Fibroblast of lung (primary cell): Measurements from ENCODE around the gene CSK.

Source experiments
- EZH2 ChIP-seq: IDR thresholded peaks from 2 replicates; pipeline ENCODE4 v1.5.1; 2012; ENCODE audit warnings: low read length, control low read depth, mild to moderate bottlenecking; ENCODE audit errors: missing control alignments
- TF ChIP-seq, protein P1 (sequence below), 2 donors: IDR thresholded peaks in 1 of 2; conservative IDR thresholded peaks in 1 of 2; 1 replicate in 1 of 2; 2 replicates in 1 of 2; pipeline ENCODE4 v1.5.1; 2011 to 2012; ENCODE audit warnings: low read length in 2 of 2, control low read depth in 1 of 2, inconsistent platforms in 1 of 2, low read depth in 1 of 2, mild to moderate bottlenecking in 1 of 2

DNA sequence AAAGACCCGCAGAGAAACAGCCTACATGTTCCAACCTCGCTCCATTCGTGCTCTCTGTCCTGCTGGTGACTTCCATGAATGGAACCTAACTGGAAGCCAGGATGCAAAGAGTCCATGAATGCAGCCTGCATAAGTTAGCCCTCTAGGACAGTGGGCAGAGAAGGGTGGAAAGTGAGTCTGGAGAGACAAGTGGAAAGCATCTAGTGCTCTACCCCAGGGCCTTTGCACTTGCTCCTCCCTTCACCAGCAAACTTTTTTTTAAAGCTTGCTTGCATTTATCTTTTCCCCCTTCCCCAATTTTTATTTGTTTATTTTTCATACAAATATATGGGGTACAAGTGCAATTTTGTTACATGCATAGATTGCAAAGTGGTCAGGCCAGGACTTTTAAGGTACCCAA is 48.6 kb upstream of the CSK start:
- TF ChIP-seq, protein P1, sequence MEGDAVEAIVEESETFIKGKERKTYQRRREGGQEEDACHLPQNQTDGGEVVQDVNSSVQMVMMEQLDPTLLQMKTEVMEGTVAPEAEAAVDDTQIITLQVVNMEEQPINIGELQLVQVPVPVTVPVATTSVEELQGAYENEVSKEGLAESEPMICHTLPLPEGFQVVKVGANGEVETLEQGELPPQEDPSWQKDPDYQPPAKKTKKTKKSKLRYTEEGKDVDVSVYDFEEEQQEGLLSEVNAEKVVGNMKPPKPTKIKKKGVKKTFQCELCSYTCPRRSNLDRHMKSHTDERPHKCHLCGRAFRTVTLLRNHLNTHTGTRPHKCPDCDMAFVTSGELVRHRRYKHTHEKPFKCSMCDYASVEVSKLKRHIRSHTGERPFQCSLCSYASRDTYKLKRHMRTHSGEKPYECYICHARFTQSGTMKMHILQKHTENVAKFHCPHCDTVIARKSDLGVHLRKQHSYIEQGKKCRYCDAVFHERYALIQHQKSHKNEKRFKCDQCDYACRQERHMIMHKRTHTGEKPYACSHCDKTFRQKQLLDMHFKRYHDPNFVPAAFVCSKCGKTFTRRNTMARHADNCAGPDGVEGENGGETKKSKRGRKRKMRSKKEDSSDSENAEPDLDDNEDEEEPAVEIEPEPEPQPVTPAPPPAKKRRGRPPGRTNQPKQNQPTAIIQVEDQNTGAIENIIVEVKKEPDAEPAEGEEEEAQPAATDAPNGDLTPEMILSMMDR (conservative IDR thresholded peaks at IDR 0.05 in 1 of 2, IDR thresholded peaks at IDR 0.05 in 1 of 2; ENCODE audit: low read depth in 1 of 2, low read length in 2 of 2), result no peak
- TF ChIP-seq EZH2, result no peak
